Measurements from ENCODE around the gene SMPD1.

DNA sequence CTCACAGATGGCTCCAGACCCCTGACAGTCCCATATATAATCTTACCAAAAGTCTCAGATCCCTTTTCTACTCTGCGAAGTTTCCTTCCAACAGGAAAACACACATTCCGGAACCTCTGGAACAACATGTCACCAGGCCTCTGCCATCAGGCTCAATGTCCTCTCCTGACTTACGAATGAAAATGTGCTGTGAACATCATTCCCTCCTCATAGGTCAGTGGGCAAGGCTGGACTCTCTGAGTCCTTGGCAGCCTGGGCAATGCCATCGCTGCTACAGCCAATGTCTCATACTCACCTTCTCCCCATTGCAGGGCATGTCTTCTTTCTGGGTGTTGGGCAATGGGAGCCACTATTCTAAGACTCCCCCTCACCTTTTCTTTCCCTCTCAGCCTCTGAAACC is 52.2 kb downstream of the SMPD1 start:
- TF ChIP-seq, protein P1, sequence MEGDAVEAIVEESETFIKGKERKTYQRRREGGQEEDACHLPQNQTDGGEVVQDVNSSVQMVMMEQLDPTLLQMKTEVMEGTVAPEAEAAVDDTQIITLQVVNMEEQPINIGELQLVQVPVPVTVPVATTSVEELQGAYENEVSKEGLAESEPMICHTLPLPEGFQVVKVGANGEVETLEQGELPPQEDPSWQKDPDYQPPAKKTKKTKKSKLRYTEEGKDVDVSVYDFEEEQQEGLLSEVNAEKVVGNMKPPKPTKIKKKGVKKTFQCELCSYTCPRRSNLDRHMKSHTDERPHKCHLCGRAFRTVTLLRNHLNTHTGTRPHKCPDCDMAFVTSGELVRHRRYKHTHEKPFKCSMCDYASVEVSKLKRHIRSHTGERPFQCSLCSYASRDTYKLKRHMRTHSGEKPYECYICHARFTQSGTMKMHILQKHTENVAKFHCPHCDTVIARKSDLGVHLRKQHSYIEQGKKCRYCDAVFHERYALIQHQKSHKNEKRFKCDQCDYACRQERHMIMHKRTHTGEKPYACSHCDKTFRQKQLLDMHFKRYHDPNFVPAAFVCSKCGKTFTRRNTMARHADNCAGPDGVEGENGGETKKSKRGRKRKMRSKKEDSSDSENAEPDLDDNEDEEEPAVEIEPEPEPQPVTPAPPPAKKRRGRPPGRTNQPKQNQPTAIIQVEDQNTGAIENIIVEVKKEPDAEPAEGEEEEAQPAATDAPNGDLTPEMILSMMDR (conservative IDR thresholded peaks at IDR 0.05): no peak
- TF ChIP-seq ZFX (IDR thresholded peaks at IDR 0.05): no peak
